ENCODE results near the gene TTF1. TPM values are rescaled to one million over a fixed set of nuclear protein-coding genes. Genes with fewer than 3 reads are reported as not detected.

The TTF1 gene, protein sequence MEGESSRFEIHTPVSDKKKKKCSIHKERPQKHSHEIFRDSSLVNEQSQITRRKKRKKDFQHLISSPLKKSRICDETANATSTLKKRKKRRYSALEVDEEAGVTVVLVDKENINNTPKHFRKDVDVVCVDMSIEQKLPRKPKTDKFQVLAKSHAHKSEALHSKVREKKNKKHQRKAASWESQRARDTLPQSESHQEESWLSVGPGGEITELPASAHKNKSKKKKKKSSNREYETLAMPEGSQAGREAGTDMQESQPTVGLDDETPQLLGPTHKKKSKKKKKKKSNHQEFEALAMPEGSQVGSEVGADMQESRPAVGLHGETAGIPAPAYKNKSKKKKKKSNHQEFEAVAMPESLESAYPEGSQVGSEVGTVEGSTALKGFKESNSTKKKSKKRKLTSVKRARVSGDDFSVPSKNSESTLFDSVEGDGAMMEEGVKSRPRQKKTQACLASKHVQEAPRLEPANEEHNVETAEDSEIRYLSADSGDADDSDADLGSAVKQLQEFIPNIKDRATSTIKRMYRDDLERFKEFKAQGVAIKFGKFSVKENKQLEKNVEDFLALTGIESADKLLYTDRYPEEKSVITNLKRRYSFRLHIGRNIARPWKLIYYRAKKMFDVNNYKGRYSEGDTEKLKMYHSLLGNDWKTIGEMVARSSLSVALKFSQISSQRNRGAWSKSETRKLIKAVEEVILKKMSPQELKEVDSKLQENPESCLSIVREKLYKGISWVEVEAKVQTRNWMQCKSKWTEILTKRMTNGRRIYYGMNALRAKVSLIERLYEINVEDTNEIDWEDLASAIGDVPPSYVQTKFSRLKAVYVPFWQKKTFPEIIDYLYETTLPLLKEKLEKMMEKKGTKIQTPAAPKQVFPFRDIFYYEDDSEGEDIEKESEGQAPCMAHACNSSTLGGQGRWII
- total RNA-seq, result 10 to 100 TPM; 11.2 to 18.0 (median 16.8) TPM

DNA sequence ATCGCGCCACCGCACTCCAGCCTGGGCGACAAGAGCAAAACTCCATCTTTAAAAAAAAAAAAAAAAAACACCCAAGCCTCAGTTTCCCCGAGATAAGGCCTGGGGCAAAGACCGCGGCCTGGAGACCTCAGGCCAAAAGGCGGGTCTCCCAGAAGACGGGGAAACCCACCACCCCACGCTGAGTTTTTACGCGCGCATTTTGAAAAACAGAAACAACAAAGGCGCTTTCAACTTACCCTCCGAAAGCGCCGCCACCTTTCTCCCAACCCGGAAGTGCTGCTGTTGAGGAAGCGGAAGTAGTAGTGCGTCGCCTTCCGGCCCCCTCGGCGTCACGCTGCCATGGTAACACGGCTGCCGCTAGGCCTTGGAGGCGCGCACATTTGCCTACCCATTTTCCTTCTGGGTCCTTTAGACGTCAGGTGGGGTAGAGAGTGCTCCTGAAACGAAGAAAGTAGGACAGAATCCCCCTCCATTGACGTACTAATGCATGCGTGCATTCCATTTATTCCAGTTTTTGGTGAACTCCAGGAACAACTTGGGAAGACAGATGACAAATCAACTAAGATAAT lies at the start of gene TTF1:
Gene TTF1, minus strand, starts transcription at position 287 of the 569 bp plus-strand sequence. CDS start 4,019 bp downstream, outside the sequence.
- peak within 1 kb of the TSS; percentile 26 to 36 for H3K27ac ChIP-seq
- peaks cover 0 to 19% of the 10 kb centered on the region in 2 donors for H3K27me3 ChIP-seq
- intact Hi-C loops (cut with DNase I; ENCODE audit: low total_unique reads), result loop anchor here (10.0 kb wide), 1 partner anchor 388 kb away; no protein-coding TSS in a partner anchor
- peak within 1 kb of the TSS; percentile 66 to 79 (median 72) for H3K4me3 ChIP-seq
- peak; percentile 80 to 86 for DNase-seq (ENCODE audit: low spot score in 2 of 2)
- H3K9me3 ChIP-seq, result no peaks in the 10 kb centered on the region
- H3K4me1 ChIP-seq, result peaks cover 0 to 13% of the 10 kb centered on the region in 2 donors
- TF ChIP-seq POLR2AphosphoS5 (IDR thresholded peaks at IDR 0.05) (peak; percentile 74 to 91 (median 87)), POLR2A (IDR thresholded peaks at IDR 0.05) (peak; percentile 20)
- TF ChIP-seq, protein P1, sequence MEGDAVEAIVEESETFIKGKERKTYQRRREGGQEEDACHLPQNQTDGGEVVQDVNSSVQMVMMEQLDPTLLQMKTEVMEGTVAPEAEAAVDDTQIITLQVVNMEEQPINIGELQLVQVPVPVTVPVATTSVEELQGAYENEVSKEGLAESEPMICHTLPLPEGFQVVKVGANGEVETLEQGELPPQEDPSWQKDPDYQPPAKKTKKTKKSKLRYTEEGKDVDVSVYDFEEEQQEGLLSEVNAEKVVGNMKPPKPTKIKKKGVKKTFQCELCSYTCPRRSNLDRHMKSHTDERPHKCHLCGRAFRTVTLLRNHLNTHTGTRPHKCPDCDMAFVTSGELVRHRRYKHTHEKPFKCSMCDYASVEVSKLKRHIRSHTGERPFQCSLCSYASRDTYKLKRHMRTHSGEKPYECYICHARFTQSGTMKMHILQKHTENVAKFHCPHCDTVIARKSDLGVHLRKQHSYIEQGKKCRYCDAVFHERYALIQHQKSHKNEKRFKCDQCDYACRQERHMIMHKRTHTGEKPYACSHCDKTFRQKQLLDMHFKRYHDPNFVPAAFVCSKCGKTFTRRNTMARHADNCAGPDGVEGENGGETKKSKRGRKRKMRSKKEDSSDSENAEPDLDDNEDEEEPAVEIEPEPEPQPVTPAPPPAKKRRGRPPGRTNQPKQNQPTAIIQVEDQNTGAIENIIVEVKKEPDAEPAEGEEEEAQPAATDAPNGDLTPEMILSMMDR (IDR thresholded peaks at IDR 0.05), result no peak
- no peaks in the 10 kb centered on the region for H3K36me3 ChIP-seq

DNA sequence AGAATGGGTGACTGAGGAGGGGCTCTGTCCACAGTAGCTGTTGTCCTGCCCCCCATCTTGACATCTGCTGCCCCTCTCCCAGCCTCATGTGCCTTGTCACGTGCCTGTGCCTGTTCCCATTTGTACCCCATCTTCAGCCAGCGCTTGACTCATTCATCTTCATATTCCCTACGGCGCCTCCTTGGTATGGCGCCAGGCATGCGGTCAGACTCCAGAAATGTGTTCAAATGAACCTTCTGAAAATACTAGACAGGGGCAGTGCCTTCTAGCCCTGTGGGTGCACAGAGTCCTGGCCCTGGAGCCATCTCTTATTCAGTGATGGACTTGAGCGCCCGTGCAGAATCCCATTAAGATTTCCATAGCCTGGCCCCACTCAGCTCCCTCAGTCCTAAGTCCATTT lies 49.6 kb upstream of the TTF1 start:
- intact Hi-C loops (cut with DNase I; ENCODE audit: low total_unique reads), result no loop called here

DNA sequence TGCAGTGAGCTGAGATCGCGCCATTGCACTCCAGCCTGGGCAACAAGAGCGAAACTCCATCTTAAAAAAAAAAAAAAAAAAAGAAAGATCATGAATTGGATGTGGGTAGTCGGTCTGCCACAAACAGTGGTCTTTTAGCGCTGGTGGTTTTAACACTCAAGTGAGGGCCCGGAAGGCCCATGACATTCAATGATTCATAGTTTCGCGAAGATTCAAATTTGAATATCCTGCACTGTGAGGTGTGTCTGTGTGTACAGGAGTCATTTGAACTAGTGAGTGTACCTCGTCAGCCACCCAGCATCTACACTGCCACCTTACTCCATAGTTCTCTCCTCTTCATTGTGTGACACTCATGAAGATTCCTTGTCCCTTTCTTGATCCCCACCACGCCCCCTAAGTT lies 44.6 kb upstream of the TTF1 start:
- intact Hi-C loops (cut with DNase I; ENCODE audit: low total_unique reads), result no loop called here
- no peak overlapping the region for H3K27ac ChIP-seq
- H3K4me1 ChIP-seq, result no peaks in the 10 kb centered on the region
- H3K36me3 ChIP-seq, result no peaks in the 10 kb centered on the region
- TF ChIP-seq POLR2A (IDR thresholded peaks at IDR 0.05), result no peak
- TF ChIP-seq, protein P1 (IDR thresholded peaks at IDR 0.05), result no peak
- no peak overlapping the region for H3K4me3 ChIP-seq
- H3K27me3 ChIP-seq, result no peaks in the 10 kb centered on the region
- H3K9me3 ChIP-seq, result no peaks in the 10 kb centered on the region
- DNase-seq (ENCODE audit: low spot score in 2 of 2), result no peak

More for the DNA sequence above, 49.6 kb upstream of the TTF1 start:
- TF ChIP-seq POLR2A (IDR thresholded peaks at IDR 0.05) (no peak), POLR2AphosphoS5 (IDR thresholded peaks at IDR 0.05) (no peak)
- TF ChIP-seq, protein P1 (IDR thresholded peaks at IDR 0.05), result no peak
- H3K4me1 ChIP-seq, result no peaks in the 10 kb centered on the region
- peaks cover 0 to 24% of the 10 kb centered on the region in 2 donors for H3K27me3 ChIP-seq
- no peak overlapping the region for H3K4me3 ChIP-seq
- H3K9me3 ChIP-seq, result no peaks in the 10 kb centered on the region
- no peak for DNase-seq (ENCODE audit: low spot score in 2 of 2)
- no peaks in the 10 kb centered on the region for H3K36me3 ChIP-seq
- H3K27ac ChIP-seq, result no peak overlapping the region

DNA sequence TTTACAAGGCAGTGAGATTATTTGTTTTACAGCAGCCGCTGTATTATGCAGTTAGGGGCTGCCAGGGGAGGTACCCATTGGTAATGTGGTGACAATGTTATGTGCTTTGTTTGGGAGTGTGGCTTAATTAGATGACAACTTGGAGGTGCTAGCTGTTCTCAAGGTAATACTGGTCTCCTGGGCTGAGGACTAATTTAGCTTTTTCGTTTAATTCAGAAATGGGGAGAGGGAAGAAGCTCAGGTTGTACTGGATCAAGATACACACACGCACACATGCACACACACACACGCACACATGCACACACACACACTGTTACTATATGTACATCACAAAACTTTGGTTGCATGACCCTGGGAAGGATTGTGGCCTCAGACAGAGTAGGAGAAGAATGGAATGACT lies 41.3 kb upstream of the TTF1 start:
- Histone ChIP-seq H3K27ac (no peak overlapping the region), H3K9me3 (no peaks in the 10 kb centered on the region), H3K36me3 (no peaks in the 10 kb centered on the region), H3K4me3 (no peak overlapping the region), H3K4me1 (no peaks in the 10 kb centered on the region), H3K27me3 (peaks cover 0 to 11% of the 10 kb centered on the region in 2 donors)
- TF ChIP-seq POLR2AphosphoS5 (IDR thresholded peaks at IDR 0.05), result no peak
- TF ChIP-seq, protein P1 (IDR thresholded peaks at IDR 0.05), result no peak
- TF ChIP-seq POLR2A (IDR thresholded peaks at IDR 0.05), result no peak
- intact Hi-C loops (cut with DNase I; ENCODE audit: low total_unique reads), result no loop called here
- no peak for DNase-seq (ENCODE audit: low spot score in 2 of 2)
